AG04450 (cell line): ENCODE data around the gene ZNF777. TPM values are rescaled to one million over a fixed set of nuclear protein-coding genes. Genes with fewer than 3 reads are reported as not detected.
"Not testable (repeated sequence)": the region's sequence is repeated elsewhere in the genome, so short reads cannot be mapped to it uniquely, and the experiment has no call there.

Experiments used
- CTCF ChIA-PET: fragments of 300-600, 350-600 bp; formaldehyde crosslinking; extraction: SDS; loops from one replicate; lab custom pipeline; 2022; ENCODE audit warnings: antibody characterized with exemption, inconsistent platforms; lab: Charles Lee
- POLR2A ChIA-PET: fragments of 350-600 bp; formaldehyde crosslinking; extraction: SDS; loops from one replicate; lab custom pipeline; 2021; ENCODE audit warnings: antibody characterized with exemption, inconsistent platforms; lab: Yijun Ruan, JAX
- DNase-seq: peaks from one replicate; pipeline ENCODE4 v3.0.0-alpha.2; 2011; ENCODE audit warnings: low read depth, low spot score
- H3K27ac ChIP-seq: one replicate; pipeline ENCODE4 v1.5.1; 2012; ENCODE audit warnings: low read depth, low read length, control low read depth
- H3K27me3 ChIP-seq: one replicate; pipeline ENCODE4 v1.6.0; 2012; ENCODE audit warnings: low read length; ENCODE audit not compliant: control insufficient read depth, insufficient read depth
- H3K4me3 ChIP-seq: 2 replicates; pipeline ENCODE4 v1.5.1; 2011; ENCODE audit warnings: mild to moderate bottlenecking, low read depth, low read length, control low read depth
- H3K9me3 ChIP-seq: 2 replicates; pipeline ENCODE4 v1.5.1; 2012; ENCODE audit warnings: low read length; ENCODE audit not compliant: control insufficient read depth, insufficient read depth
- CTCF ChIP-seq: IDR thresholded peaks from 2 replicates; pipeline ENCODE4 v1.5.1; 2011; ENCODE audit warnings: low read depth, low read length, control low read depth, inconsistent platforms
- polyA plus RNA-seq: library from polyadenylated mRNA; depleted of rRNA; stranded (reverse); fragments of >200 nt; gene quantifications from 2 replicates; pipeline ENCODE4 v1.2.3, GENCODE V29; 2011

The ZNF777 gene
- polyA plus RNA-seq, 1 experiment, result 3.4 TPM

- DNase-seq, result no peak
- Histone ChIP-seq H3K4me3 (no peak overlapping the region), H3K27me3 (no peaks in the 10 kb centered on the region), H3K27ac (no peak overlapping the region), H3K9me3 (no peaks in the 10 kb centered on the region)
- ChIA-PET POLR2A (interaction anchor here (0.7 kb wide), 1 partner anchor 14 kb away, joined by 4 read pairs; no protein-coding TSS in a partner anchor), CTCF (no interaction called here)
- no peak for TF ChIP-seq CTCF
Measured at GRCh38 chr7:149454750-149455149, 6.1 kb downstream of the ZNF777 start.

GRCh38 chr7:149454006-149454405 is 6.9 kb downstream of the ZNF777 start:
- no peak overlapping the region for H3K4me3 ChIP-seq
- CTCF ChIA-PET, result no interaction called here
- no peaks in the 10 kb centered on the region for H3K27me3 ChIP-seq
- no peak for DNase-seq
- H3K27ac ChIP-seq, result no peak overlapping the region
- H3K9me3 ChIP-seq, result no peaks in the 10 kb centered on the region
- TF ChIP-seq CTCF, result no peak
- POLR2A ChIA-PET, result no interaction called here

- no peak overlapping the region for H3K27ac ChIP-seq
- ChIA-PET CTCF (no interaction called here), POLR2A (no interaction called here)
- H3K4me3 ChIP-seq, result no peak overlapping the region
- TF ChIP-seq CTCF, result no peak
- no peak for DNase-seq
- no peaks in the 10 kb centered on the region for H3K27me3 ChIP-seq
- H3K9me3 ChIP-seq, result no peaks in the 10 kb centered on the region
Measured at GRCh38 chr7:149450821-149451220, 10.0 kb downstream of the ZNF777 start.

- Histone ChIP-seq H3K4me3 (no peak overlapping the region), H3K9me3 (no peaks in the 10 kb centered on the region), H3K27me3 (no peaks in the 10 kb centered on the region), H3K27ac (no peak overlapping the region)
- no peak for TF ChIP-seq CTCF
- ChIA-PET CTCF (no interaction called here), POLR2A (no interaction called here)
- DNase-seq, result no peak
Measured at GRCh38 chr7:149449897-149450296, 11.0 kb downstream of the ZNF777 start.

GRCh38 chr7:149448961-149449360 is 11.9 kb downstream of the ZNF777 start:
- no peak for TF ChIP-seq CTCF
- no peaks in the 10 kb centered on the region for H3K27me3 ChIP-seq
- CTCF ChIA-PET, result no interaction called here
- H3K27ac ChIP-seq, result no peak overlapping the region
- H3K9me3 ChIP-seq, result no peaks in the 10 kb centered on the region
- POLR2A ChIA-PET, result no interaction called here
- no peak for DNase-seq
- no peak overlapping the region for H3K4me3 ChIP-seq

- H3K27ac ChIP-seq, H3K27me3 ChIP-seq, DNase-seq, POLR2A ChIA-PET, CTCF ChIA-PET, H3K4me3 ChIP-seq, H3K9me3 ChIP-seq: not testable (repeated sequence)
Measured at GRCh38 chr7:149446026-149446425, 14.8 kb downstream of the ZNF777 start.
